GM18873 (cell line): ENCODE results near the gene PDCD6IP.
"Not testable (repeated sequence)": the region's sequence is repeated elsewhere in the genome, so short reads cannot be mapped to it uniquely, and the experiment has no call there.

Experiments
- ATAC-seq: cut with Tn5 transposase; IDR thresholded peaks from one replicate; pipeline ENCODE4 v1.9.1; 2021; ENCODE audit warnings: mild to moderate bottlenecking, moderate library complexity, moderate number of reproducible peaks; ENCODE audit not compliant: unreplicated experiment, low FRiP score

PDCD6IP gene

DNA sequence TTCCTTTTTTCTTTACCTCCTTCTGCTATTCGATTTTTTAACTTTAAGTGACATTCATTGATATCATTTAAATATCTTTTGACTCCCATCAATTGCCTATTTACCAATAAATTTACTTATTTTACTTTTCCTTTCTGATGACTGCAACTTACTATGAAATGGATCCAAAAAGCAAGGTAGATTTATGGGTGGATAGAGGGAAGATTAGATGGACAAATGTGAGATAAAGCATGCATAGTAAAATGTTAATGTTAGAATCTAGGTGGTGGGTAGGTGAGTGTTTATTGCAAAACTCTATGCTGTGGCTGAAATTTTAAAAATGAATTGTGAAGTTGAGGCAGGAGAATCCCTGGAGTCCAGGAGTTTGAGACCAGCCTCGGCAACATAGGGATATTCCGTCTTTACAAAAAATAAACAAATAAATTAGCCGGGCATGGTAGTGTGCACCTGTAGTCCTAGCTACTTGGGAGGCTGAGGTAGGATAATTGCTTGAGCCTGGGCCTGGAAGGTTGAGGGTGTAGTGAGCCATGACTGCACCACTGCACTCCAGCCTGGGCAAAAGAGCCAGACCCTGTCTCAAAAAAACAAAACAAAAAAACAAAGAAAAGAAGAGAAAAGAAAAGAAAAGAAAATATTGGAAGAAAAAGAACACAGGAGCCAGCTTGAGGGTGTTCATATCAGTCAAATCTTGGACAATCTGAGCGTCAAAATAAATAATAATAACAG lies 6.1 kb upstream of the PDCD6IP start:
- no peak for ATAC-seq

DNA sequence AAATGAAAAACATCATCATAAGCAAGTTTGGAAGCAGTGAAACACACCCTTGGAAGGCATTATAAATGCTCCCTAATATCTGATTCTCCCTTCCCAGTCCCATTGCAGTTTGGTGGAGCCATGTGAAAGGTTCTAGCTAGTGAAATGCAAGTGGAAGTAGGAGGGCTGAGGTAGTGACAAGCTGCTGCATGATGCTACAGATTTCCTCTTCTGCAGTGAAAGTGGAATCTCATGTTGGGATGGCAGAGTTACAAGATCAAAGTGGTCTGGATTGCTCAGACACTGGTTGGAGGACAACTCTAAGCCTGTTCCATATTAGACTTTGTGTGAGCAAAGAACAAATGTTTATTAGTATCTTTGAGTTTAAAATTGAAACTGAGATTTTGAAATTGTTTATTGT lies 3.3 kb upstream of the PDCD6IP start:
- no peak for ATAC-seq

DNA sequence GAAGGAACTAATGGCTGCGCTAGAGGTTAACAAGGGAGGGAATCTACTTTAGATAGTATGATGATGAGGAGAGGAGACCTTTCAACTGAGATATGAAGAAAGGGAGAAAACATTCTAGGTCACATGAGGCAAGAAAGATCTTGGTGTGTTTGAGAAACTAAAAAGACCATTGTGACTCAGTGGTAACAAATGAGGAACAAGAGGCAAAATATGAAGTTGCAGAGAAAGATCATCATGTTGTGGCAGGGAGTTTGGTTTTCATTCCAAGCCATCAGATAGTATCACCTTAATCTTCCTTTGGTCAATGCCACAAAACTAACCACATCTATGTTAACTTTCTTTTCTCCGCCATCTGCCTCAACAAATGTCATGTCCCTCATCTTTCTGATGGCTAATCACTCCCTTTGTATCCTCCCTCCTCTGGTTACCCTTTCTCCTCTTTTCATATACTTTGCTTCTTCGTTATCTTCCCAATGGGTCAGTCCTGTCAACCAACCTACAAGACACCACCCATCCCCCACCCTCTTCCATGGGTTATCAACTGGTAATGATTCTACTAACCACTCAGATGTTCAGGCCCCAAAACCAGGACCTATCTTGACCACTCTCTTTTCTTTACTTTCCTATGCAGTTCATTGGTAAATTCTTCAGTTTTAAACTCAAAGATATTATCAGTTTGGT lies 2.4 kb upstream of the PDCD6IP start:
- ATAC-seq, result no peak

DNA sequence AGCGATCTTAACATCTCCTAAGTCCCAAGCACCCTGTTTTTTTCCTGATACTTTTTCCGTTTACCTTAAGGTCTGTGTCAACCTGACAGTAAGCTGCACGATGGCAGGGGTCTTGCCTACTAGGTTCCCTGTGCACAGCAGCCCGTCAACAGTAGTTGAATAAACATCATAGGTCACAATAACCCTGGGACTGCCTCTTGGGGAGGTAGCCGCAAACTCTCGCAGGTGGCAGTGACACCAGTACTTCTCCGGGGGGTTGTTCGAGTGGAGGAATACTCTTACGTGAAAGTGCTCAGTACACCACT lies 365 bp upstream of the PDCD6IP start:
- ATAC-seq, result peak; percentile 41

DNA sequence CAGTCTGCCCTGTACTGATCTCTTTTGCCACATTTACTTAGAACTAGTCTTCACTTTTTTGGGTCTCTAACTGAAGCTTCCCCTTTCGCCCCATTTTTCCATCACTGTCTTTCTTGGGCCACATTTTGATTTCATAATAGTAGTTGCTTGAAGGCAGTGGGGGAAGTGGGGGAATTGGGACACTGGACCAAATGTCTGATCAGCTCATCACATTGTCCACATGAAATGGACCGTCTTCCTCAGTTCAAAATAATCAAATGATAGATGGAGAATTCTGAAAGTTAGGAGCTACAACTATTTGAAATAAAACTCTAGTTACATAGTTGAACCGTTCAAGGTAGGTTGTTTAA lies 747 bp downstream of the PDCD6IP start:
- peak; percentile 4 for ATAC-seq

DNA sequence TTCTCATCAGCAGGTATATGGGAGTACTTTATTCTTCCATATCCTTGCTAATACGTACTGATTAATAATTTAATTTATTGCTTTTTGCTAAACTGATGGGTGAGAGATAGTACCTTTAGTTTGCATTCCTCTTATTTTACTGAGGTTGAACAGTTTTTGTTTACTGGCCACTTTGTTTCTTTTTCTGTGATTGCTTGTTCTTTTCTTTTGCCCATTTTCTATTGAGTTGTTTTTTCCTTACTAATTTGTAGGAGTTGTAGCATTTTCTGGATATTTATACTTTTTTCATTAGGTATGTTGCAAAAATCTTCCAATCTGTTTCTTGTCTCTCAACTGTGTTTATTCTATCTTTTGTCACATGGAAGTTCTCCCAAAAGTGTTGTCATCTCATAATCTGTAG lies 4.8 kb downstream of the PDCD6IP start:
- no peak for ATAC-seq

DNA sequence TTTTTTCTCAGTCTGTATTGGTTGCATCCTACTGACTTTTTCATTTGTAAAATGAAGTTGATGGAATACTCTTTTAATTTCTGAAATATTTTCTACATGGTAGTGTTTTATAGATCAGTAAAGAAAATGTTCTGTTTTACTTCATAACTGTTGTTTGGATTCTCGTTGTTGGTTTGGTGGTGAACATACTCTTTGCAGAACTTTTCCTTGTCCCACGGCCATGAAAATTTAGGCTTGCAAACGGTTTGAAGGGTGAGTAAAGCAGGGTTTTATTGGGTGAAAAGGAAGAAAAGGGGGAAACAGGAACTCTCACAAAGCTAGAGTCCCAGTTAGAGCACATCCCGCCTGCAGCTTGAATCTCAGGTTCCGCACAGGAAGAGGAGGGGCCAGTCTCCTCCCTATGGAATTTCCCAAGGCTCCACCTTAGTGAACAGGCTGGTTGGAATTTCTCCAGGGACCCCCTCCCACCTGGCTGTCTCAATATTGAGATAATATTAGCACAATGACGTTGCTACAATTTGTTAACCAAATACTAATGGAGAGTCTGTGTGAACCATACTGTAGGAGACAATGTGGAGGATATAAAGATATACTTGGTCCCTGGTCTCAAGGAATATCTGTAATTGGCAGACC lies 5.6 kb downstream of the PDCD6IP start:
- no peak for ATAC-seq

DNA sequence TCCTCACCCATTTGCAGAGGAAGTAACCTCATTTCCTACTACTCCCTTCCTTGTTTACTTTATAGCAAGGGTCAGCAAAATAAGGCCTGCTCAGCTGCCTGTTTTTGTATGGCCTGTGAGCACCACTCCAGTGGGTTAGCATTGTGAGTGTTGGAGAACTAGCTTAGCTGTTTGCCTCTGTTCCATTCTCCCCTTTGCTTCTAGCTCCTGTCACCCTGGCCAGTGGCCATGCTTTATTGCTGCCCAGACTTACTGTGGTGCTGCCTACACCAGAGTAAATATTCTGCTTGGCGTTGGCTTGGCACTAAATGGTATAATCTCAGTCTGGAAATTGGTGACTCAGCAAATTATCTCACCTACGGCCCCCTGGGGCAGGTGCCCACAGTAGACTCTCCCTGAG lies 8.8 kb downstream of the PDCD6IP start:
- no peak for ATAC-seq

DNA sequence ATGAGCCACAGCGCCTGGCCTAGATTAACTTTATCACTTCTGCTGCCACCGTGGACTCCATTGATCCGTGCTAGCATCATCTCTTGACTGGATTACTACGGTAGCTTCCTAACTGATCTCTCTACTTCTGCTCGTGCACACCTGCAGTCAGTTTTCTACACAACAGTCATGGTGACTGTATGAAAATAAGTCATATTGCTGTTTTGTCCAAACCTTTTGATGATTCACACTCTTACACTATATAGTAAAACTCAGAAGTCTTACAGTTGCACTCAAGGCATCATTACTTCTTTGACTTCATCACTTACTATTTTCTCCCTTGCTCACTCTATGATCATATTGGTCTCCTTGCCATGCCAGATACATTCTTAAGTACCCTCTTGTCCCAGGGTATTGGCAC lies 10.1 kb downstream of the PDCD6IP start:
- ATAC-seq, result no peak

DNA sequence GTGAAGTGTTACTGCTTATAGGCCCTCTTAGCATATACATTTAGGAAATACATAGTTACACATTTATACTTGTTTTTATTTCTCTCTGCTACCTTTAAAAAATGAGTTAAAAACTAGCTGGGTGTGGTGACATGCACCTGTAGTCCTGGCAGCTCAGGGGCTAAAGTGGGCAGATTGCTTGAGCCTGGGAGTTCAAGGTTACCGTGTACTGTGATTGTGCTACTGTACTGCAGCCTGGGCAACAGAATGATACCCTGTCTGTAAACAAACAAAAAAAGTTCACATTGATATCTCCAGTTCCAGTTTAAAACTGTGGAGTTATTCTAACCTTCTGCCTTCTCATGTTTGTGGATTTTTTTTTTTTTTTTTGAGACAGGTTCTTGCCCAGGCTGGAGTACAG lies 12.1 kb downstream of the PDCD6IP start:
- ATAC-seq, result no peak

DNA sequence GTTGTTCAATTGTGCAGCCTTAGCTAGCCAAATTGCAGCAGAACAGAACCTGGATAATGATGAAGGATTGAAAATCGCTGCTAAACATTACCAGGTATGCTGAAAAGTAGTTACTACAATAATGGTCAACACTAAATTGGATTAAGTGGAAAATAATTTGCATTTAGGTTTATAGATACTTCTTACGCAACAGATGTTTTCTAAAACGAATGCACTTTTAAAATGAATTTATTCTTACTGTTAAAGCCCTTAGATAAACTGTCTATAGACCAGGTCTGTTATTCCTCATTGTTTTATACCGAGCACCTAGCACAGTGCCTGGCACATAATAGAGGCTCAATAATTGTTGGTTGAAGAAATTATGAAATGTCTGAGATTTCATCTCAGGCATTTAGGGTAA lies 23.6 kb downstream of the PDCD6IP start:
- ATAC-seq, result no peak

DNA sequence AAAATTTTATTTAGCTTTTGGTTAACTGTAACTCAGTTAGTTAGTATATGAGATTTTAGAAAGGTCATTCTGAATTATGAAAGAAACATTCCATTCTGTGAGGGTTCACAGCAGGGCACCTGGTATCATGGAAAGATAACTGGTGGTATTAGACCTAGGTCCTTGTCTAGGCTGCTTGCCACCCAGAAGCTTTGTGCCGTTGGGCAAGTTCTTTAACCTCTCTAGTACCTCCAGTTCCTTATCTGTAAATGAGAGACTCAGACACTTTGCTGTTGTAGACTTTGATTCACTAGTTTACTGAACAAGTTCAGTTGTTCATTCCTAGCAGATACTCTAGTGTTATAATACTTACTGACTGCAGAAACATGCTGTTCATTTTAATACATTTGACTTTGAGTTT lies 25.4 kb downstream of the PDCD6IP start:
- ATAC-seq, result no peak

DNA sequence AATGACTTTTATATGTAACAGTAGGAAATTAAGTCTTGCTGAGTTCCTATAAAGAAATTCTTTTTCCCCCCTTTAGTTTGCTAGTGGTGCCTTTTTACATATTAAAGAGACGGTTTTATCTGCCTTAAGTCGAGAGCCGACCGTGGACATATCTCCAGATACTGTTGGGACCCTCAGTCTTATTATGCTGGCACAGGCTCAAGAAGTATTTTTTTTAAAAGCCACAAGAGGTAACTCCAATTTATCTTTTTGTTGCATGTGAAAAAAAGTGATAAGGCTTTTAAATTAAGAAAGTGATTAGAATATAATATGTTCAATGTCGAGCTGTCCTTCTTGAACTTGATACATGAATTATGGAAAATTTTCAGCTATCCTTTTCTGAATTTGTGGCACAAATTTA lies 26.7 kb downstream of the PDCD6IP start:
- no peak for ATAC-seq

DNA sequence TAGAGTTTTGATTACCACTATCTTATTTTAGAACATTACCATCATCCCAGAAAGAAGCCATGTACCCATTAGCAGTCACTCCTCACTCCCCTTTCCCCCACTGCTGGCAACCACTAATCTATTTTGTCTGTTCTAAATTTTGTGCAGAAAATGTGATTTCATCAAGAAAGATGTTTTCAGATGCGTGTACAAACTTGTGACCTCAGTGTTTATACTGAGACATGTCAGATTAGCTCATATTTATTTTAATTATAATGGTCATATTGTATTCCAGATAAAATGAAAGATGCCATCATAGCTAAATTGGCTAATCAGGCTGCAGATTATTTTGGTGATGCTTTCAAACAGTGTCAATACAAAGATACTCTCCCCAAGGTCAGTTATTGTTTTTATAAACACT lies 27.8 kb downstream of the PDCD6IP start:
- no peak for ATAC-seq

DNA sequence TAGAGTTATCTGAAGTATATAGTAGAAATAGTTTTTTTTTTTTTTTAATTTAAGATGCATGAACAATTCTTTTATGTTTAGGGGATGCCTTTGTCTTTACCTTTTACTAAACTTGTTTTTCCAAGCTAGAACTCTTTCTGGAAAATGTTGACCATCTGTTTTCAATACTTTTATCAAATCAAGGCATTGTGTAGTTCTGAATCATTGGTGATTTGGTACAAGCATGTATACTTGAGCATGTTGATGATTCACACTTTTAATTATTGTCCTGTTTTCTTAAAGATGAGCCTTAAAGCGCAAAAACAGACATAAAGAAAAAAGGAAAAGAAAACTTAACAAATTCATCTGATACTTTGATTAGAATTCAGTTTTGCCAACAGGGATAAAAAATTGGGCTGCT lies 28.3 kb downstream of the PDCD6IP start:
- ATAC-seq, result no peak

DNA sequence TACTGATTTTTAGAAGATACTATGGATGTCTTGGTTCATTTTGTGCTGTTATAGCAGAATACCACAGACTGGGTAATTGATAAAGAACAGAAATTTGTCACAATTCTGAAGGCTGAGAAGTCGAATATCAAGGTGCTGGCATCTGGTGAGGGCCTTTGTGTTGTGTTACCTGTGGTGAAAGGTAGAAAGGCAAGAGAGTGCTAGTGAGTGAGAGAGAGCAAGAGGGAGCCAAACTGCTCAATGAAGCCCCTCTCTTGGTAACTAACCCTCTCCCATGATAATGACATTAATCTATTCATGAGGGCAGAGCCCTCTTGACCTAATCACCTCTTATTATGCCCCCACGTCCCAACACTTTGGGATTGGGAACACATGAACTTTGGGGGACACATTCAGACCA lies 31.3 kb downstream of the PDCD6IP start:
- ATAC-seq, result no peak

DNA sequence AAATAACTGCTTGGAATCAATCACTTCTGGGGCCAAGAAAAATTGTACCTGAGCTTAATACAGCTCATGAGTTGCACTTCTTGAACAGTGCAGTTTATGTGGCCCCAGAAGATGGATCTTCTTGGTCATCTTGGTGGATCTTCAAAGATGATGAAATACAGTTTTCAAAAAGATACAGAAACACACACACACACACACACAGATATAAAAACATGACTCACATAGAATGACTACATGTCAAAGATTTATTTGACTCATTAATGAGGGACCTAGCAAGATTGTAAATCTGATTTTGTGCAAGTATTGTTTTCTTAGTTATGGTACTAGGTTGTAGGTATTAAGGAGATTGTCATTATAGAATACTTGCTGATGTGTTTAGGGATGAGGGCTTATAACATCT lies 32.6 kb downstream of the PDCD6IP start:
- ATAC-seq, result no peak

DNA sequence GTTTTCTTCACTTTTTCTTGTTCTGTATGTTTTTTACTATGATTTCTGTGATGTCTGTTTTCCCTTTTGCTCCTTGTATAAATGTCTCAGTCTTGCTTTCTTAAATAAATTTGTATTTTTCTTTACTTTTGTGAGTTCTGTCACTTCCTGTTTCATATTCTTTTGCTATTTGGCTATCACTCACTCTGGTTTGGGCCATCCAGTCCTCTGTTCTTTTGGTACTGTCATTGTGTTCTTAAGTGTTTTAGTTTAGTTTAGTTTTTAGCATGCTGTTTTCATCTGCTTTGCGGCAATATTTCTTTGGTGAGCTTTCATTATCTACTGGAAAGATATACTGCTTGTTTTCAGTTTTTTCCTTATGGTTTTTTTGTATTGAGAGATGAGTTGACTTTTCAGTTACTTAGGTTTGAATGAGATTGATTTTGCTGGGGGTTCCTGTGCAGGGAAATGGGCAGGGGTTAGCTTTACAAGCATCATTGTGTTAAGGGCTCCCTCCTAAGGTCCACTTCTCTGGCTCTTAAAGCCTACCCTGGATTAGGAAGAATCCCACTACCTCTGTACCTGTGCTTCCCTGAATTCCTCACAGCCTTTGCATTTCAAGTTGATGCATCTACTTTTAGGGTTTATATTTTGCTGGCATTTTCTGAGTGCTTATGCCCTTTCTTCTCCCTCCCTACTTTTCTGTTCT lies 35.1 kb downstream of the PDCD6IP start:
- ATAC-seq, result peak; percentile 14

DNA sequence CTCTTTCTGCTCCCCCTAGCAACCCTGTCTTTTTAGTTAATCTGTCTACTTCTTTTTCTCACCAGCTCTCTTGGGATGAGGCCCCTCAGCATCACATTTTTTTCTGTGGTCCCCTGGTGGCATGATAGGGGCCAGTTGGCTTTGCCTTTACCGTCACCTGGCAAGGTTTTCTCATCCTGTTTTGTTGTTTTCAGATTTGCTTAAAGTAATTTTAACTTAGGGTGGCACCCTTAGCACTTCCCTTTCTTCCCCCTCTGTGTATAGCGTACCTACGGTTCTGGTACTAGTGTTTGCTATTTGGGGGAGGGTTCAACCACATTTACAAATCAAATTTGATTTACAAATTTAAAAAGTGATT lies 35.6 kb downstream of the PDCD6IP start:
- peak; percentile 49 for ATAC-seq

DNA sequence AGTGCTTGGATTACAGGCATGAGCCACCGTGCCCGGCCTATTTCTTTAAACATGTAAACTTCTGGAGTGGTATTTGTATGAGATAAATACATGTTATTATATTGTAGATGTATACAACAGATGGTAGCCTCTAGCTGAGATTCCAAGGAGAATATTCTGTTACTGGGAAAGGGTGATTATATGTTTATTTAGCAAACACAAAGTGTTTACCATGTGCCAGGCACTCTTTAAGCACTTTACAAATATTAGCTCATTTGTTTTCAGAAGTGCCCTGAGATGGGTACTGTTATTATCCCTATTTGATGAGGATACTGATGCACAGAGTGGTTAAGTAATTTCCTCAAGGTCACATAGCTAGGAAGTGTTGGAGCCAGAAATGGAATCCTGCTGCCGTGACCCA lies 38.8 kb downstream of the PDCD6IP start:
- ATAC-seq, result not testable (repeated sequence)

DNA sequence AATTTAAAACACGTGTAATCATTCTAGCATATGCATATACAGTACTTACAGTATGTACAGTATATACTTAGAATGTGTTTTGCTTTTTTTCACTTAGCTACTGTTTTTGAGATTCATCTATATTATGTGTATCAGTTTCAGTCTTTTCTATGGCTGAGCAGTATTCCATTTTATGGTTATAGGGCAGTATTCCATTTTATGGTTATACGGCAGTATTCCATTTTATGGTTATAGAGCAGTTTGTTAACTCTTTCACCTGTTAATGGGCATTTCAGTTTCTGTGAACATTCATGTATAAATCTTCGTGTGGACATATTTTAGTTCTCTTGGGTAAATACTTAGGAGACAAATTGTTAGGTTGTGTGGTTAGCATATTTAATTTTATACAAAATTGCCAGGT lies 40.9 kb downstream of the PDCD6IP start:
- no peak for ATAC-seq

DNA sequence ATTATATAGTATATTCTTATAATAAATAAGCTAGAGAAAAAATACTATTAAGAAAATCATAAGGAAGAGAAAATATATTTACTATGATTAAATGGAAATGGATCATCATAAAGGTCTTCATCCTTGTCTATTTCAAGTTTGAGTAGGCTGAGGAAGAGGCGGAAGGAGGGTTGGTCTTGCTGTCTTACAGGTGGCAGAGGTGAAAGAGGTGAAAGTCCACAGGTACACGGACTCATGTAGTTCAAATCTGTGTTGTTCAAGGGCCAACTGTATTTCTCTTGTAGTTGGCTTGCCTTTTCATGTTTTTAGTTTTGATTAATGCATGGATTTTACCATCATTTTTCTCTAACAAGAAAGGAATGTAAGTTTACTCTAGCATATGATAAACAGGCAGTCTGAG lies 41.7 kb downstream of the PDCD6IP start:
- no peak for ATAC-seq
